ENCODE data around the gene TIMM13.

DNA sequence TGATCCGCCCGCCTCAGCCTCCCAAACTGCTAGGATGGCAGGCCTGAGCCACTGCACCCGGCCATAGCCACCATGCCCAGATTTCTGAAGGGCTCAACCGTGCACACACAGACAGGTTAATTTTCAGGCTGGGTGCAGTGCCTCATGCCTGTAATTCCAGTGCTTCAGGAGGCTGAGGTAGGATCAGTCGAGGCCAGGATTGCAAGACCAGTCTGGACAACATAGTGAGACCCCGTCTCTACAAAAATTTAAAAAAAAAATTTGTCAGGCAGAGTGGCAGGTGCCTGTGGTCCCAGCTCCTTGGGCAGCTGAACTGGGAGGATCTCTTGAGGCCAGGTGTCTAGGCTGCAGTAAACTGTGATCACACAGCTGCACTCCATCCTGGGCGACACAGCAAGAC lies 7.6 kb downstream of the TIMM13 start:
- TF ChIP-seq, protein P1, sequence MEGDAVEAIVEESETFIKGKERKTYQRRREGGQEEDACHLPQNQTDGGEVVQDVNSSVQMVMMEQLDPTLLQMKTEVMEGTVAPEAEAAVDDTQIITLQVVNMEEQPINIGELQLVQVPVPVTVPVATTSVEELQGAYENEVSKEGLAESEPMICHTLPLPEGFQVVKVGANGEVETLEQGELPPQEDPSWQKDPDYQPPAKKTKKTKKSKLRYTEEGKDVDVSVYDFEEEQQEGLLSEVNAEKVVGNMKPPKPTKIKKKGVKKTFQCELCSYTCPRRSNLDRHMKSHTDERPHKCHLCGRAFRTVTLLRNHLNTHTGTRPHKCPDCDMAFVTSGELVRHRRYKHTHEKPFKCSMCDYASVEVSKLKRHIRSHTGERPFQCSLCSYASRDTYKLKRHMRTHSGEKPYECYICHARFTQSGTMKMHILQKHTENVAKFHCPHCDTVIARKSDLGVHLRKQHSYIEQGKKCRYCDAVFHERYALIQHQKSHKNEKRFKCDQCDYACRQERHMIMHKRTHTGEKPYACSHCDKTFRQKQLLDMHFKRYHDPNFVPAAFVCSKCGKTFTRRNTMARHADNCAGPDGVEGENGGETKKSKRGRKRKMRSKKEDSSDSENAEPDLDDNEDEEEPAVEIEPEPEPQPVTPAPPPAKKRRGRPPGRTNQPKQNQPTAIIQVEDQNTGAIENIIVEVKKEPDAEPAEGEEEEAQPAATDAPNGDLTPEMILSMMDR (IDR thresholded peaks at IDR 0.05; ENCODE audit: insufficient read depth, low read length, poor library complexity, severe bottlenecking): no peak
- no peak for TF ChIP-seq EZH2phosphoT487 (conservative IDR thresholded peaks at IDR 0.05; ENCODE audit: low read length)

All from SU-DHL-6 (cell line).